Heart left ventricle (tissue), 13 donors: ENCODE results near the gene DSTN.

Experiments used
- CTCF ChIP-seq, 12 donors: fragments of 200-600 bp; sonication (generic) in 4 of 12; IDR thresholded peaks; one replicate each; pipeline versions ENCODE4 v1.5.0 to v1.8.0; 2018 to 2022; ENCODE audit warnings: antibody characterized with exemption in 12 of 12, mild to moderate bottlenecking in 5 of 12
- POLR2A ChIP-seq, 2 donors: fragments of 450-650 bp; IDR thresholded peaks; one replicate each; pipeline ENCODE4 v1.6.1; 2017; ENCODE audit warnings: antibody characterized with exemption in 2 of 2, mild to moderate bottlenecking in 2 of 2, moderate library complexity in 2 of 2
- donor health status: ischemic (EF 13 %, LVEDD 7.1; RV severe dilation, severe dysfunction).
- donor health status: DM: no; HTN: yes; CAD: no.
- donor health status: DM: no; HTN: no; CAD: no.
- donor health status: ischemic (EF 25% LVEDD 6.9; RV normal size, moderate dysfunction).
- donor health status: ischemic (EF 25% LVEDD 5.7; RV mildly dilated, moderate dysfunction).
- donor health status: ischemic (EF 35%, LVEDD 5.7; RV mildly dilated, moderate dysfunction).
- donor health status: nonischemic (EF 11% LVEDD 7.7; RV severe dilation, severe dysfunction).
- donor health status: DM: yes; HTN: yes; CAD: no.
- donor health status: PGD.
- donor health status: ischemic (EF 29% LVEDD 5.4; RV normal size, mild dysfunction).
- donor health status: nonischemic (EF 23%, LVEDD 6.1; RV moderate dilation, normal function).

- TF ChIP-seq CTCF (IDR thresholded peaks at IDR 0.05) (peak in 2 of 12 donors; percentile 15 to 33), POLR2A (IDR thresholded peaks at IDR 0.05) (no peak)
Observed at GRCh38 chr20:17570347-17571152, 675 bp downstream of the DSTN start.
